Large intestine (tissue), 3 donors: ENCODE data around the gene PRKCB. TPM values are rescaled to one million over a fixed set of nuclear protein-coding genes. Genes with fewer than 3 reads are reported as not detected.

ENCODE experiments used
- DNase-seq, 2 donors: peaks; one replicate each; pipeline versions ENCODE4 v3.0.0 to v3.0.0-alpha.2; 2013
- H3K27ac ChIP-seq: one replicate; pipeline ENCODE4 v1.5.1; 2013; ENCODE audit warnings: low read length
- H3K27me3 ChIP-seq: 2 replicates; pipeline ENCODE4 v1.6.1; 2013; ENCODE audit warnings: low read length; ENCODE audit not compliant: control insufficient read depth, insufficient read depth
- H3K36me3 ChIP-seq: 2 replicates; pipeline ENCODE4 v1.6.1; 2013; ENCODE audit warnings: low read length; ENCODE audit not compliant: control insufficient read depth, insufficient read depth
- H3K4me1 ChIP-seq: one replicate; pipeline ENCODE4 v1.6.1; 2013; ENCODE audit warnings: low read length; ENCODE audit not compliant: control insufficient read depth, insufficient read depth
- H3K4me3 ChIP-seq: one replicate; pipeline ENCODE4 v1.5.1; 2013; ENCODE audit warnings: low read length
- H3K9me3 ChIP-seq: one replicate; pipeline ENCODE4 v1.6.1; 2013; ENCODE audit warnings: mild to moderate bottlenecking, low read depth, low read length, moderate library complexity; ENCODE audit not compliant: control insufficient read depth
- WGBS: methylation state at CpG from one replicate; pipeline ENCODE4 v1.1.5; 2013; ENCODE audit warnings: low lambda C conversion rate; ENCODE audit not compliant: insufficient coverage; 5-methylcytosine and 5-hydroxymethylcytosine counted together
- polyA plus RNA-seq: library from polyadenylated mRNA; unstranded; fragments of 120-200 nt; gene quantifications from one replicate; pipeline ENCODE4 v1.2.1, GENCODE V29; 2013

Gene PRKCB
- polyA plus RNA-seq, 1 donor, result 3.1 TPM

DNA sequence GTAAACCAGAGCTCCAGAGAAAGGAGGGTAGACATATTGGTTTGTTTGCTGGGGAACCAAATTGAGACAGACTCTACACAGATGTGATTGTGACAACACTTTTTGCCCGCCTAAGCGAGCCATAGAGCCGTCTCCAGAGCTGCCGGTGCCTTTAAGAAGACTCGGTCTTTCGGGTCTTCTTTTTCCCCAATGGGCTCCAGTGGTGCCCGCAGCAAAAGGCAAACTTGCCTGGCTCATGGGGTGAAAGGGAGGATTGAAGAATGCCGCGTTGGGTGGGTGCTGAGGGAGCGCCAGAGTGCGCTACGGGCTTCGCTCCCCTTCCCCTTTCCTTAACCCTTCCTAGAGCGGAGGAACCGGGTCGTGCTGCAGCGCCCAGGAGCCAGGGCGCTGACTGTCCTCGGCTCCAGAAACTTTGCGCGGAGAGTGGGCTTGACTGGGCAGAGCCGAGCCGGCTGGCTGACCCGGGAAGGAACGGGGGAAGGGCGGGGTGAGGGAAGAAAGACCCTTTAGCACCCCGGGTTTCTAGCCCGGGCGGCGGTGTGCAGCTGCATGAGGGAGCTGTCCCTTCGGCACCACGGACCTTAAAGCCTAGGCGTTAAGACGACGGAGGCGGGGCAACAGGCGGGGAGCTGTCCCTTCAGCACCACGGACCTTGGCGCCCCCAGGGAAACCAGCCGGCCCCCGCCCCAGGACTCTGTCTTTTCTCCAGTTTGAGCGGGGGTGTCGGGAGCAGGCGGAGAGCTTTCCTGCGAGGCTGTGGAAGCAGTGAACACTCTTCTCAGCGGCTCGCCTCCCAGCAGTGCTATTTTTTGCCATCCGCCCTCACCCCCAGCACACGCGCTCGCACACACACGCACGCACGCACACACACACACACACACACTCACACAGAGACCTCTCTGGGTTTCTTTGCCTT, 419.9 kb downstream of the PRKCB start, which contains the start of gene CACNG3:
Gene CACNG3 (plus strand): TSS at position 880 of the 916 bp plus-strand sequence. CDS start 420 bp downstream, outside the sequence.
- WGBS, result no CpG with 5 or more reads among the region's 54 CpGs
- no peaks in the 10 kb centered on the region for H3K4me1 ChIP-seq
- no peaks in the 10 kb centered on the region for H3K36me3 ChIP-seq
- peaks cover 5% of the 10 kb centered on the region for H3K9me3 ChIP-seq
- H3K27ac ChIP-seq, result no peak within 1 kb of the TSS
- H3K27me3 ChIP-seq, result peaks cover 14% of the 10 kb centered on the region
- no peak within 1 kb of the TSS for H3K4me3 ChIP-seq
- peak; percentile 26 to 50 for DNase-seq

GRCh38 chr16:24257958-24258357, 422.2 kb downstream of the PRKCB start:
- H3K4me3 ChIP-seq, result no peak overlapping the region
- H3K27me3 ChIP-seq, result peaks cover 14% of the 10 kb centered on the region
- H3K27ac ChIP-seq, result no peak overlapping the region
- no peaks in the 10 kb centered on the region for H3K4me1 ChIP-seq
- DNase-seq, result no peak
- 60% methylated on average over 1 of the region's 5 CpGs for WGBS
- no peaks in the 10 kb centered on the region for H3K36me3 ChIP-seq
- H3K9me3 ChIP-seq, result peaks cover 5% of the 10 kb centered on the region

DNA sequence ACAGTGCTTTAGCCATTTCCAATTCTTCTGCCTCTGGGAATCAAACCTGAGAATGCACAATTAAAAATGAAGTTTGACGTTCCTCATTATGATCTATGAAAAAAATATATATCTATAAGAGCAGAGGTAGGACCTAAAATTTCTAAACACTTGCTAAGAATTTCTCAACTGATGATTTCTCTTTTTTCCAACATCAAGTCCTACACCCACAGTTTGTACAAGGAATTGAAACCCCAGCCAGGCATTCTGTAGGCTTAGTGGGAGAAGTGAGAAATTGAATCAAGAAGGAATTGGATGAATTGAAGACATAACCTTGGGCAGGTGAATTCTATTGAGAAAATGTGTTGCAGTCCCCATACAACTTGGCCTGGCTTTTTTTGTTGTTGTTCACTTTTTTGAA, 423.0 kb downstream of the PRKCB start:
- Histone ChIP-seq H3K36me3 (no peaks in the 10 kb centered on the region), H3K27ac (no peak overlapping the region), H3K4me1 (no peaks in the 10 kb centered on the region), H3K27me3 (peaks cover 14% of the 10 kb centered on the region), H3K9me3 (peaks cover 5% of the 10 kb centered on the region), H3K4me3 (no peak overlapping the region)
- no peak for DNase-seq
- 80% methylated on average over 1 of the region's 1 CpG for WGBS

GRCh38 chr16:24262816-24263215, 427.0 kb downstream of the PRKCB start:
- Histone ChIP-seq H3K27ac (no peak overlapping the region), H3K4me3 (no peak overlapping the region), H3K4me1 (no peaks in the 10 kb centered on the region), H3K27me3 (no peaks in the 10 kb centered on the region), H3K9me3 (no peaks in the 10 kb centered on the region), H3K36me3 (no peaks in the 10 kb centered on the region)
- no peak for DNase-seq

Other genes with a start within 250 kb of the PRKCB start
- 117 TPM for gene NDUFAB1, start 239.7 kb upstream of the PRKCB start, polyA plus RNA-seq
- gene PALB2, start 194.7 kb upstream of the PRKCB start, polyA plus RNA-seq, result 17.3 TPM
- 54.0 TPM for gene DCTN5, start 194.5 kb upstream of the PRKCB start, polyA plus RNA-seq
- gene PLK1, start 157.1 kb upstream of the PRKCB start, polyA plus RNA-seq, result 13.0 TPM
- 17.6 TPM for gene ERN2, start 122.8 kb upstream of the PRKCB start, polyA plus RNA-seq
- 195 TPM for gene CHP2, start 81.0 kb upstream of the PRKCB start, polyA plus RNA-seq